GM21381 (cell line): ENCODE data around the gene UFC1.
"Not testable (repeated sequence)": the region's sequence is repeated elsewhere in the genome, so short reads cannot be mapped to it uniquely, and the experiment has no call there.

Source experiments
- ATAC-seq: cut with Tn5 transposase; IDR thresholded peaks from one replicate; pipeline ENCODE4 v1.9.1; 2021; ENCODE audit warnings: mild to moderate bottlenecking, moderate library complexity; ENCODE audit not compliant: unreplicated experiment

UFC1 gene

DNA sequence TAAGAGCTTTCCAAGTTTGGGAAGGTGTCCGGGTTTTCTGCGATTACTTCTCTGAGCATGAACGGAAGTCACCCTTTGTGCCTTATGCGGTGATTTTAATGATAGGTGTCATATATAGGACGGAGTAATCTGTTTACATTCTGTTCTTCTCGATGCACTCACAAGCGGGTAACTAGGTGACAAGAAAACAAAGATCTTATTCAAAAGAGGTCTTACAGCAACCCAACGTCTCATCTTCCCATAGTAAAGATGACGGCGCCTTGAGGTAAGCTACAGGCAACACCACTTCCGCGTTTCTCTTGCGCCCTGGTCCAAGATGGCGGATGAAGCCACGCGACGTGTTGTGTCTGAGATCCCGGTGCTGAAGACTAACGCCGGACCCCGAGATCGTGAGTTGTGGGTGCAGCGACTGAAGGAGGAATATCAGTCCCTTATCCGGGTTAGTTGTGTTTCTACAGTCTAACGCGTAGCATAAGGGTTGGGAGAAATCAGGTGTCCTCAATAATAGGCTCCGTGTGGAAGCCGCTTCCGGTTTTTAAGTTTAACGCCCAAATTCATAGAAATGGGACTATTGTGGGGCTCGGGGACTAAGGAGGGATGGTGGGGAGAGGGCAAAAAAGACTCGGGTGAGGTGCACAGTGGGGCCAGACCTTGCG lies at the start of gene UFC1:
UFC1 (plus strand) TSS at position 297 of the 656 bp plus-strand sequence; CDS start at position 317, 20 bp downstream.
- ATAC-seq = peak; percentile 93

DNA sequence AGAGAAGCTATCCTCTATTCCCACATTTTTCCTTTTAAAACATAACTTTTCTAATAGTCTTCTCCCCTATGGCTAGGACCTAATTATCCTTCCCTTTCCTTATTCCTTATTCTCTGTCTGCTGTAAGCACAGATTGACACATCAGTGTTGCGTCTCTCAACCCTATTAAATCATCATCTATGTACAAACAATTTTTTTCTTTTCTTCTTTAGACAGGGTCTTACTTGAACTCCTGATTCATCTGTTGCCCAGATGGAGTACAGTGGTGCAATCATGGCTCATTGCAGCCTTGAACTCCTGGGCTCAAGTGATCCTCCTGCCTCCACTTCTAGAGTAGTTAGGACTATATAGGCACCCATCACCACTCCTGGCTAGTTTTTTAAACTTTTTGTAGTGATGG lies 47.3 kb upstream of the UFC1 start:
- no peak for ATAC-seq

DNA sequence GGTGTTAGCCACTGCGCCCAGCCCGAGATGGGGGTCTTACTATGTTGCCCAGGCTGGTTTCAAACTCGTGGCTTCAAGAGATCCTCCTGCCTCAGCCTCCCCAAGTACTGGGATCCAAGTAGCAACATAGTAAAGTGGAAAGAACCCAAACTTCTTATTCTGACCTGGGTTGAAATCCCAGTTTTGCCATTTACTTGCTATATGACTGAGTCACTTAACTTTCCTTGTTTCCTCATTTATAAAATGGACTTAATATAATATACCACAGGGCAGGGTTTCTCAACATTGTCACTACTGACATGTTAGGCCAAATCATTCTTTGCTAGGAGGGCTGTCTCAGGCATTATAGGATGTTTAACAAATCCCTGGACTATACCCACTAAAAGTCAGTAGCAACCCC lies 42.7 kb upstream of the UFC1 start:
- ATAC-seq = no peak

DNA sequence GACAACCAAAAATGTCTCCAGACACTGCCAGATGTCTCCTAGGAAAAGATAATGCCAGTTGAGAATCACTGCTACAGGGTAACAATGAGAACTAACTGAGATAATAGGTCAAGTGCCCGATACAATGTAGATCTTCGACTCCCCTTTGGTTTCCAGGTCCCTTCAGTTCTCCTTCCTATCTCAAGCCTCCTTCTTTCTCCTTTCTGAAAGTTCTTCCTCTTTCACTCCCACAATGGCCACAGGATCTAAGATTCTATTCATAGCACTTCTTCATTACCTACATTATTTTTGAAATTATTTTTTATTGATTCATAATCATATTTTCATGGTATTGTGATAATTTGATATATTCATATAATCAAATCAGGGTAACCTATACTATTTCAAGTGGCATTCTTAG lies 42.3 kb upstream of the UFC1 start:
- ATAC-seq = no peak

GRCh38 chr1:161113915-161114314 lies 39.9 kb upstream of the UFC1 start:
- no peak for ATAC-seq

DNA sequence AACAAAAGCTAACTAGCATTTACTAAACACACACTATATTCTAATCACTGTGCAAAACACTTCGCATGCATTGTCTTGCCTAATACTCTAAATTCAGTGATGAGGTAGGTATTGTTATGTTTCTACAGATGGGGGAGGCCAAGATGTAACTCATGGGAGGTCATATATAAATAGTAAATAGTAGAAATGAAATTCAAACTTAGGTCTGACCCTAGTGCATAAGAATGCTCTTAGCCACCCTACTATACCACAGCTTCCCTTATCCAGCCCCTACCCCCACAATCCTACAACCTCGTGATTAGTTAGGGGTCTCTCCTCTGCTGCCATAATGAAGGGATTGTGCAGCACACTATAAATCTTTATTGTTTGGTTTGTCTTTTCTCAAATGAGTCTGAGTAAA lies 39.2 kb upstream of the UFC1 start:
- ATAC-seq = no peak

DNA sequence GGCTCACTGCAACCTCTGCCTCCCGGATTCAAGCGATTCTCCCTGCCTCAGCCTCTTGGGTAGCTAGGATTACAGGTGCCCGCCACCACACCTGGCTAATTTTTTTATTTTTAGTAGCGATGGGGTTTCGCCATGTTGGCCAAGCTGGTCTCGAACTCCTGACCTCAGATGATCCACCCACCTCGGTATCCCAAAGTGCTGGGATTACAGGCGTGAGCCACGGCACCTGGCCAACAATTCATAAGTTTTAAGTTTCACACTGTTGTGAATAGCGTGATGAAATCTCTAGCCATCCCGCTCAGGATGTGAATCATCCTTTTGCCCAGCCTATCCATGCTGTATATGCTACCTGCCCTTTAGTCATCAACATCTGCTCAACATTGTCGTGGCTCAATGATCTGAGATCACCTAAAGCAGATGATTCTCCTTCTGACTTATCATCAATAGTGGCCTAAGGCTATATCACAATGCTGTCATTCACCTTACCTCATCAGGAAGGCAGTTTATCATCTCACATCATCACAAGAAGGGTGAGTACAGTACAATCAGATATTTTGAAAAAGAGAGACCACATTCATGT lies 38.6 kb upstream of the UFC1 start:
- ATAC-seq = no peak

- ATAC-seq = not testable (repeated sequence)
Observed at GRCh38 chr1:161115961-161116360, 37.8 kb upstream of the UFC1 start.

DNA sequence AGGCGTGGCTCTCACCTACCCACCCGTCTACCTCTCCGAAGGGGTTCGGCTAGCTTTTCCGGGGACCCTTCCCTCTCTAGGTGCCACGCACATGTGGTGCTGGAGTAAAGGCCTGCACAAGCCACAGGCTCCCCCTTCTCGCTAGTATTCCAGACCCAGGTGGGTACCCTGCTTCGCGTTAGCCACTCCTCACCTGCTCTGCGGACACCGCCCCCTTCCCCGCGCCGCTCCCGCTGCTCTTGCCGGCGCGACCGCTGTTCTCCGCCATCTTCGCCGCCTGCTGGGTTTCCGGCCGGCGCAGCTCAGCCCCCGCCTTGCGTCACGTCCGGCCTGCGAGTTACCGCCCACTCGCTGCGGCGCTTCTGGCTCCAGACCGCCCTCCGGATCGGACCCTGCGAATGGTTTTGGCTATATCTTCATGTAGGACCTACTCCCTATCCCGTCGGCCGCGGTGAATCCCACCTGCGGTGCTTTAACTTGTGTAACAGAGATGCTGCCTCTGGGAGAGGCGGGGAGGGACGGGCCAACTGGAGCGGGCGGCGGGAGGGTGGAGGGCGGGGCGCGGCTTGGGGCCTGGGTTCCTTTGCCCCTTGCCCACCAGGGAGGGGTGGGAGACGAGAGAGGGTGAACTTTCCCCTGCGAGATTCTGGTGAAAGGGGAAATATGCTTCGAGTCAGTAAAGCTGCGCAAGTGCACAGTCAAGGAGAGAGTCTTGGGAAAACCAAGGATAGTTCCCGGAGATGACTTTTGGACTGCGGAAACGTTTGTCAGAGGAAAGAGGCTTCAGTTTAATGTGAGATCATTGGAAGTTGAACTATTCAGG lies 35.8 kb upstream of the UFC1 start, which contains the start of the genes NIT1 and PFDN2:
NIT1 (plus strand) TSS at position 347 of the 823 bp plus-strand sequence; CDS start at position 419, 72 bp downstream.
PFDN2 (minus strand) TSS at position 279 of the 823 bp plus-strand sequence; CDS start at position 268, 11 bp downstream.
- peak; percentile 82 for ATAC-seq

- peak; percentile 59 for ATAC-seq
Observed at GRCh38 chr1:161119092-161119903, 34.5 kb upstream of the UFC1 start.

DNA sequence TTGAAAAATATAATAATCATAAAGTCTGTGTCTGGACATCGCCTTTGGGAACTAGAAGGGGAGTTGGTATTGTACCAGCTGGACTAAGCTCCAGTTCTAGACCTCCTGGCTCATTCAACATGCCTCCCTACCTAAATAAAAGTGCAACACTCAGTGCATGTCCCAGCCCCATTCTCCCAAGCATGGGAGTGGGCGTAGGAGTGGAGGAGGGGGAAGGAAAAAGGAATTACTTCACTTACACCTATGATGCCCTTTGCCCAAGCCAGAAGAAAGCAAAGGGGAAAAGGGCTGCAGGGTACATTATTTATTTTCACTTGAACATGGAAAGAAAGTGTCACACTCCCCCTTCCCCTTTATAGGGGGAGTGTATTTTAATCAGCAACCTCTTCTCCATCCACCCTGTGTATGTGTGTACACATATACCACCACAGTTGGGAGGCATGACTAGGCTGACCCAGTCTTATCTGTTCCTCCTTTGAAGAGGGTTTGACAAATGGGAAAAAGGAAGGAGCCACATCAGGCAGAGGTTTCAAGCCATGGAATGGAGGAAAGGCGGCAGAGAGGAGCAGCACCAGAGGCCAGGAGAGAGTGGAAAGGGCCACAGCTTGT lies 32.6 kb upstream of the UFC1 start:
- ATAC-seq = no peak

GRCh38 chr1:161121834-161122233 lies 31.9 kb upstream of the UFC1 start:
- ATAC-seq = no peak

DNA sequence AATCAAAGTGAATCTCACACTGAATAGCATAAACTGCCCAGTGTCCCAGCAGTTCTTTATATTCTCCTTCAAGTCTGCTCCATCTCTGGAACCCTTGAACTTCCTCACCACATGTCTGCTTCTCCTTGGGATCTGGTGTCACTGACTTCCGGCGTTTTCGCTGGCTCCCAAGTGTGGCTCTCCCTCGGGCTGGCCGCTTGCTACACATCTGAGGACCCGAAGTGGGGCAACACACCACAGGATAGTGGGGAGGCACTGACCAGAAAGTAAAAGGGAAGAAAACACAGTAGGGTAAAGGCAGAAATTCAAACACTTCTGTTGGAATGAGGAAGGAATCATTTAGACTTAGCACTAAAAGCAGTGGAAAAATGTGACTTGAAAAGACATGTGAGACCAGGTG lies 30.8 kb upstream of the UFC1 start:
- no peak for ATAC-seq

- no peak for ATAC-seq
Observed at GRCh38 chr1:161127649-161128048, 26.1 kb upstream of the UFC1 start.

GRCh38 chr1:161128591-161129420 lies 25.0 kb upstream of the UFC1 start:
- no peak for ATAC-seq

GRCh38 chr1:161130266-161130665 lies 23.5 kb upstream of the UFC1 start:
- ATAC-seq = no peak

DNA sequence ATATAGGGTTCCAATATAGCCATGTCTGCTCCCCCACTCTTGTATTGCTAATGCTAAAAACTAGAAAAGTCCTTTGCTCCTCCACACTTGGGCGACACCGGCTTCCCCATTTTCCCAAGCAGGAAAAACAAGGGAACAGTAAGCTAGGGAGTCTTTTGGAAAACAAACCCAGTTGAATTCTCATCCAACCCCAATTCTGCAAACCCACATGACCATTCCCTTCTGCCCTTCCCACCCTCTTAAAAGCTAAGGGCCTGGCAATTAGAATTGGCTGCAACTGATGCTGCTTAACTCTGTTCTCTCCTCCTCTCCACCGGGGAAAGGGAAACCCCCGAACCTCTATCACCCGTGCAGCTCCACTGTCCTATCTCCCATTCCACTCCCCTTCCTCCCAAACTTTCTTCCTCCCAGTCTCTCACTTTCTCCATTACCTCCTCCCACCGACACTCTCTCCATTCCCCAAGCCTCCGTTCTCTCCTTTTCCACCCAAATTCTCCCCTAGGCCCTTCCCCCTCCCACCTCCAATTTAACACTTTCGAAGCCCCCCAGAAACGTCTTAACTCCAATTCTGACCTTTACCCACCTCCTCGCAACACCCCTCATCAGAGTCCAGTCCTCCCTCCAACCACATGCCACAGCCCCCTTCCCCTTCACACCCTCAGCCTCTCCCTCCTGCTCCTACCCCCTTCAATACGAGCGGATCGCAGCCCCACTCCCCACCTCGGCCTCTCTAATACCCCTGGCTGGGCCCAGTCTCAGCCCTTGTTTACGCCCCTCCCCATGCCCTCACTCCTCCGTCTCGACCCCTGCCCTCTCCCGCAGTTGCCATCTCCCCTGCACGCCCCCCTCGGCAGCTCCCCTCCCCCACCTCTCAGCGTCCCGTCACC lies 22.0 kb upstream of the UFC1 start:
- no peak for ATAC-seq

GRCh38 chr1:161132410-161133219 lies 21.2 kb upstream of the UFC1 start, which contains the start of gene DEDD:
Gene DEDD (minus strand): TSS chr1:161132667. CDS start chr1:161124462, 8,205 bp downstream.
- peak; percentile 86 for ATAC-seq
